ENCODE data around the gene INF2. TPM values are rescaled to one million over a fixed set of nuclear protein-coding genes. Genes with fewer than 3 reads are reported as not detected.
"Not testable (repeated sequence)": the region's sequence is repeated elsewhere in the genome, so short reads cannot be mapped to it uniquely, and the experiment has no call there.

Gene INF2
- total RNA-seq, 1 donor from 2014 or later = 61.7 TPM

DNA sequence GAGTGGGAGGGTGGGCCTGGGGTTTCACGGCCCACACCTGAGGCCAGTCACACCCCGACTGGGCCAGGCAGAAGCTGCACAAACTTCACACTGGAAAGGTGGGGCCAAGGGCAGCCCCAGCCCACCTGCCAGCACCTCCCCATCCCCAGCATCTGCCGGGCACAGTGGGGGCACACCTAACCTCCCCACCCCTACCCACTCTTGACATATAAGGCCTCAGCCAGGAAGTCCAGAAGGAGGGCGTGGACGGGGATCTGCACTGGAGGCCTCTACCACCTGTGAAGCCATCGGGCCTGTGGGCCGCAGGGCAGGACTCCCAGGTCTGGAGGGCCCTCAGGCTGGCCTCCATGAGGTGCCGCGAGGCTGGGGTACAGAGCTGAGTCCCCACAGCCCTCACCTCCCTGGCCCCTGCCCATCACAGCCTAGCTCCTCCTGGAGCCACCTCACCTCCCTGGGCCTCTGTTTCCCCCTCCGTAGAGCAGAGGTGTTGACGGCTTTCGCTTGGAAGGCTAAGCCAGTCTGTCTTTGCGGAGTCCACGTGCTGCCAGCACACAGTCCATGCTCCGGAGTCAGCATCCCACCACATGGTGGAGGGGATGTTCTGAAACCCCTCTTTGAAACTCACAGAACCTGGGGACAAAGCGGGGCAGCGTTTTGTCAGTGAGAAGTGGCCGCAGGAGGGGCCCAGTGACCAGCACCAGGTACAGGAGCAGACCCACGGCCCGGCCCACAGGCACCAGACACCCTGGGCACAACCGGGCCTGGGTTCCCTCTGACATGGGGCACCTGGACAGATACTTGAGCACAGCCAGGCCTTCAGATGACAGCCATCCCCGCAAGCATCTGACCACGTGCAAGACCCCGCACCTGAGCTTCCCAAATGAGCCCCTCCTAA is 38.2 kb upstream of the INF2 start:
- Mint-ChIP-seq H3K4me3 (no peak overlapping the region), H3K27me3 (ENCODE audit: low read depth) (no peaks in the 10 kb centered on the region)

DNA sequence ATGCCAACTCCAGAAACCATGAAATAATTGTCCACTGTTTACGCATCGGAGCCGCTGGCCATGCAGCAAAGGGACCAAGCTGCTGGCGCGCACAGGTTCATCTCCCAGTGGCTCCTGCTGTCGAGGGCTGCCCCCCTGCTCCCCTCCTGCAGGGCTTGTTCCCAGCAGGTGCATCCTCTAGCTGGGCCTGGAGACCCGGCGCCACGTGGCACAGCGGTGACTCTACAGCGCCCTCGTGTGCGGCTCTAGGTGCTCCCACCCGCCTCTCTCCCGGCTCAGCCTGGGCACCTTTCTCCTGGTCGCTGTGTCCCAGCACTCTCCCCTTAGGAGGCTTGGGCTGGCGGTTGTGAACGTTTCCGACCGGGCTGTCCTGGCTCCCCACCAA is 37.5 kb upstream of the INF2 start:
- H3K4me3 Mint-ChIP-seq = no peak overlapping the region
- H3K4me1 Mint-ChIP-seq = peaks cover 19% of the 10 kb centered on the region
- TF ChIP-seq, protein P1, sequence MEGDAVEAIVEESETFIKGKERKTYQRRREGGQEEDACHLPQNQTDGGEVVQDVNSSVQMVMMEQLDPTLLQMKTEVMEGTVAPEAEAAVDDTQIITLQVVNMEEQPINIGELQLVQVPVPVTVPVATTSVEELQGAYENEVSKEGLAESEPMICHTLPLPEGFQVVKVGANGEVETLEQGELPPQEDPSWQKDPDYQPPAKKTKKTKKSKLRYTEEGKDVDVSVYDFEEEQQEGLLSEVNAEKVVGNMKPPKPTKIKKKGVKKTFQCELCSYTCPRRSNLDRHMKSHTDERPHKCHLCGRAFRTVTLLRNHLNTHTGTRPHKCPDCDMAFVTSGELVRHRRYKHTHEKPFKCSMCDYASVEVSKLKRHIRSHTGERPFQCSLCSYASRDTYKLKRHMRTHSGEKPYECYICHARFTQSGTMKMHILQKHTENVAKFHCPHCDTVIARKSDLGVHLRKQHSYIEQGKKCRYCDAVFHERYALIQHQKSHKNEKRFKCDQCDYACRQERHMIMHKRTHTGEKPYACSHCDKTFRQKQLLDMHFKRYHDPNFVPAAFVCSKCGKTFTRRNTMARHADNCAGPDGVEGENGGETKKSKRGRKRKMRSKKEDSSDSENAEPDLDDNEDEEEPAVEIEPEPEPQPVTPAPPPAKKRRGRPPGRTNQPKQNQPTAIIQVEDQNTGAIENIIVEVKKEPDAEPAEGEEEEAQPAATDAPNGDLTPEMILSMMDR (conservative IDR thresholded peaks at IDR 0.05) = no peak
- no peak for DNase-seq (ENCODE audit: low read depth, low spot score)
- peaks cover 10% of the 10 kb centered on the region for H3K9me3 Mint-ChIP-seq
- no peaks in the 10 kb centered on the region for H3K27me3 Mint-ChIP-seq (ENCODE audit: low read depth)
- H3K36me3 Mint-ChIP-seq (ENCODE audit: low read depth) = peaks cover 4% of the 10 kb centered on the region
- H3K27ac Mint-ChIP-seq (ENCODE audit: unreplicated experiment) = no peak overlapping the region

More for the DNA sequence above, 38.2 kb upstream of the INF2 start:
- peaks cover 12% of the 10 kb centered on the region for H3K9me3 Mint-ChIP-seq
- no peak overlapping the region for H3K27ac Mint-ChIP-seq (ENCODE audit: unreplicated experiment)
- peaks cover 16% of the 10 kb centered on the region for H3K4me1 Mint-ChIP-seq
- peaks cover 4% of the 10 kb centered on the region for H3K36me3 Mint-ChIP-seq (ENCODE audit: low read depth)
- TF ChIP-seq, protein P1 (conservative IDR thresholded peaks at IDR 0.05) = no peak
- DNase-seq (ENCODE audit: low read depth, low spot score) = no peak

DNA sequence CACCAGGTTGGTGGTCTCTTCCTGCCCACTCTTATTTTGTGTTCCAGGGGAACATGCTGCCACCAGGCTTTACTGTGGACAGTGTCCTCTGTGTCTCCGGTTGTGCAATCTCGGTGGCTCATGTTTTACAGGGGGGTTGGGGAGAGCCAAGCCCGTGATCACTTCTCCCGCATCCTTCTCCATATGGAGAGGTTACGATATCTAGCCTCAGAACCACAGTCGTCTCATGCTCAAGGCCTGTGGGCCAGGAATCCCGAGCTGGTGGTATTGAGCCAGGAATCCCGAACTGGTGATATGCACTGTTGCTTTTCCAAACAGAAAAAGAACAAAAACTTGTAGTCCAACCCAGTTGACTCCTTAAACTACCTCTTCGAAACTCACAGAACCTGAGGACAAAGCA is 37.0 kb upstream of the INF2 start:
- Mint-ChIP-seq H3K27ac (ENCODE audit: unreplicated experiment) (no peak overlapping the region), H3K4me1 (peaks cover 19% of the 10 kb centered on the region)
- TF ChIP-seq, protein P1 (conservative IDR thresholded peaks at IDR 0.05) = no peak

DNA sequence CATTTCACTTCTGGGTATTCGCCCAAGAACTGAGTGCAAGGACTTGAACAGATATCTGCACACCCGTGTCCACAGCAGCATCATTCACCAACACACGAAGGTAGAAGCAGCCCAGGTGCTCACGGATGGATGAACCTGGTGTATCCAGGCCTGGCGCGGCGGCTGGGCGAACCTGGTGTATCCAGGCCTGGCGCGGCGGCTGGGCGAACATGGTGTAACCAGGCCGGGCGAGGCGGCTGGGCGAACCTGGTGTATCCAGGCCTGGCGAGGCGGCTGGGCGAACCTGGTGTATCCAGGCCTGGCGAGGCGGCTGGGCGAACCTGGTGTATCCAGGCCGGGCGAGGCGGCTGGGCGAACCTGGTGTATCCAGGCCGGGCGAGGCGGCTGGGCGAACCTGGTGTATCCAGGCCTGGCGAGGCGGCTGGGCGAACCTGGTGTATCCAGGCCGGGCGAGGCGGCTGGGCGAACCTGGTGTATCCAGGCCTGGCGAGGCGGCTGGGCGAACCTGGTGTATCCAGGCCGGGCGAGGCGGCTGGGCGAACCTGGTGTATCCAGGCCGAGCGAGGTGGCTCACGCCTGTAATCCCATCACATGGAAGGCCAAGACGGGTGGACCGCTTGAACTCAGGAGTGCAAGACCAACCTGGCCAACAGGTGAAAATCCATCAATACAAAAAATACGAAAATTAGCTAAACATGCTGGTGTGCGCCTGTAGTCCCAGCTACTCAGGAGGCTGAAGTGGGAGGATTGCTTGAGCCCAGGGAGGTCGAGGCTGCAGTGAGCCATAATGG is 36.1 kb upstream of the INF2 start:
- H3K4me3 Mint-ChIP-seq; DNase-seq (ENCODE audit: low read depth, low spot score); H3K36me3 Mint-ChIP-seq (ENCODE audit: low read depth); H3K27ac Mint-ChIP-seq (ENCODE audit: unreplicated experiment); H3K27me3 Mint-ChIP-seq (ENCODE audit: low read depth): not testable (repeated sequence)
- peaks cover 10% of the 10 kb centered on the region for H3K9me3 Mint-ChIP-seq
- H3K4me1 Mint-ChIP-seq = peaks cover 27% of the 10 kb centered on the region

More for the DNA sequence above, 37.0 kb upstream of the INF2 start:
- Mint-ChIP-seq H3K4me3 (no peak overlapping the region), H3K9me3 (peaks cover 10% of the 10 kb centered on the region), H3K36me3 (ENCODE audit: low read depth) (peaks cover 4% of the 10 kb centered on the region), H3K27me3 (ENCODE audit: low read depth) (no peaks in the 10 kb centered on the region)
- DNase-seq (ENCODE audit: low read depth, low spot score) = no peak

DNA sequence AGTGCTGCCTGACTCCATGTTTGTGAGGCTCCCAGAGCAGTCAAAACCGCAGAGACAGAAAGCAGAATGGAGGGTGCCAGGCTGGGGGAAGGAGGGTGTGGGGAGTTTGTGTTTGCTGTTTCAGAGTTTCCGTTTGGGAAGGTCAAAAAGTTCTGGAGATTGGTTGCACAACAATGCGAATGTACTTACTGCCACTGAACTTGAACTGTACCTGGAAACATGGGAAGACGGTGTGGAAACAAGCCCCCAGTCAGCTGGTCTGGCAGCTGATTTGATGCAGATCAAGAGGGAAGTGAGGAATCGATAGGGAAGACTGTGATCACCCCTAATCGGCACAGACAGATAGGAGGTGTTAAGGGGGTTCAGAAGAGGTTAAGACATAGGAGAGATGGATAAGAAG is 35.3 kb upstream of the INF2 start:
- no peak overlapping the region for H3K27ac Mint-ChIP-seq (ENCODE audit: unreplicated experiment)
- H3K36me3 Mint-ChIP-seq (ENCODE audit: low read depth) = peaks cover 4% of the 10 kb centered on the region

More for the DNA sequence above, 35.3 kb upstream of the INF2 start:
- TF ChIP-seq, protein P1 (conservative IDR thresholded peaks at IDR 0.05) = no peak
- DNase-seq (ENCODE audit: low read depth, low spot score) = no peak
- H3K27me3 Mint-ChIP-seq (ENCODE audit: low read depth) = no peaks in the 10 kb centered on the region
- H3K4me3 Mint-ChIP-seq = no peak overlapping the region
- H3K4me1 Mint-ChIP-seq = peaks cover 27% of the 10 kb centered on the region
- peaks cover 10% of the 10 kb centered on the region for H3K9me3 Mint-ChIP-seq
